Hematopoietic multipotent progenitor cell treated with erythropoietin and hydrocortisone succinate and interleukin-3 and kit ligand, for 8 days (in vitro differentiated cells): Measurements from ENCODE around the gene COL5A1.

Experiments
- DNase-seq: peaks from one replicate; pipeline ENCODE4 v3.0.0-alpha.2; 2015

Gene COL5A1

GRCh38 chr9:134864821-134865190 lies 223.2 kb downstream of the COL5A1 start:
- no peak for DNase-seq

- DNase-seq: no peak
Observed at GRCh38 chr9:134867917-134868750, 226.5 kb downstream of the COL5A1 start.

GRCh38 chr9:134868751-134869553 lies 227.3 kb downstream of the COL5A1 start:
- DNase-seq: no peak

- no peak for DNase-seq
Observed at GRCh38 chr9:134869554-134870300, 228.1 kb downstream of the COL5A1 start.

GRCh38 chr9:134870301-134870694 lies 228.7 kb downstream of the COL5A1 start:
- no peak for DNase-seq

- no peak for DNase-seq
Observed at GRCh38 chr9:134870746-134871662, 229.4 kb downstream of the COL5A1 start.

GRCh38 chr9:134871697-134872340 lies 230.2 kb downstream of the COL5A1 start:
- no peak for DNase-seq

GRCh38 chr9:134872482-134873231 lies 231.1 kb downstream of the COL5A1 start:
- no peak for DNase-seq

- no peak for DNase-seq
Observed at GRCh38 chr9:134875371-134875770, 233.8 kb downstream of the COL5A1 start.

GRCh38 chr9:134877541-134877940 lies 235.9 kb downstream of the COL5A1 start:
- DNase-seq: no peak

- no peak for DNase-seq
Observed at GRCh38 chr9:134879664-134880483, 238.3 kb downstream of the COL5A1 start.

GRCh38 chr9:134880484-134881312 lies 239.1 kb downstream of the COL5A1 start, which contains the start of gene FCN2:
FCN2 (plus strand) TSS chr9:134880810; CDS start chr9:134880822, 12 bp downstream.
- DNase-seq: no peak

GRCh38 chr9:134881313-134881670 lies 239.7 kb downstream of the COL5A1 start:
- DNase-seq: no peak

- no peak for DNase-seq
Observed at GRCh38 chr9:134882204-134882785, 240.7 kb downstream of the COL5A1 start.

GRCh38 chr9:134883040-134883782 lies 241.6 kb downstream of the COL5A1 start:
- no peak for DNase-seq

- no peak for DNase-seq
Observed at GRCh38 chr9:134884492-134884891, 242.9 kb downstream of the COL5A1 start.

GRCh38 chr9:134885001-134885678 lies 243.5 kb downstream of the COL5A1 start:
- DNase-seq: no peak
